B cell (primary cell): ENCODE results near the gene PNN. TPM values are rescaled to one million over a fixed set of nuclear protein-coding genes. Genes with fewer than 3 reads are reported as not detected.

Experiments used
- ATAC-seq: fragments of 200-7000 bp; cut with Tn5 transposase; one replicate; pipeline ENCODE4 v1.10.0; 2021; ENCODE audit warnings: low read depth, mild to moderate bottlenecking, moderate number of reproducible peaks, moderate library complexity
- CTCF ChIA-PET: fragments of 350-600 bp; sonication (Branson Sonifier 250); formaldehyde crosslinking; loops from one replicate; lab custom pipeline; 2021; ENCODE audit warnings: antibody characterized with exemption, inconsistent platforms; lab: Charles Lee
- POLR2A ChIA-PET: fragments of 350-600 bp; sonication (Branson Sonifier 250); formaldehyde crosslinking; loops from one replicate; lab custom pipeline; 2021; ENCODE audit warnings: antibody characterized with exemption; lab: Charles Lee
- DNase-seq: peaks from one replicate; pipeline ENCODE4 v3.0.0; 2013
- H2AFZ ChIP-seq: 2 replicates; pipeline ENCODE4 v1.6.1; 2012; ENCODE audit warnings: mild to moderate bottlenecking, low read depth, low read length; ENCODE audit not compliant: insufficient read depth, poor library complexity, severe bottlenecking
- H3K27ac ChIP-seq, 2 donors: 1 replicate in 1 of 2; 2 replicates in 1 of 2; pipeline ENCODE4 v1.5.1; 2012 to 2013; ENCODE audit warnings: low read length in 2 of 2, mild to moderate bottlenecking in 2 of 2, moderate library complexity in 1 of 2
- H3K27me3 ChIP-seq, 4 experiments: fragments of 200-600 bp in 1 of 4; sonication (generic) in 1 of 4; replicated peaks in 1 of 4; 1 replicate in 2 of 4; 2 replicates in 2 of 4; pipeline versions ENCODE4 v1.6.1 to v1.7.0; 2013 to 2016; ENCODE audit warnings: low read length in 3 of 4, mild to moderate bottlenecking in 2 of 4, mixed read lengths in 1 of 4, moderate library complexity in 1 of 4; ENCODE audit not compliant: insufficient read depth in 4 of 4, control insufficient read depth in 3 of 4; ENCODE audit errors: control extremely low read depth in 1 of 4
- H3K36me3 ChIP-seq, 2 experiments: replicated peaks in 1 of 2; 1 replicate in 1 of 2; 2 replicates in 1 of 2; pipeline versions ENCODE4 v1.6.1 to v1.7.1; 2013; ENCODE audit warnings: low read length in 1 of 2; ENCODE audit not compliant: insufficient read depth in 2 of 2, control insufficient read depth in 1 of 2; ENCODE audit errors: control extremely low read depth in 1 of 2, extremely low read depth in 1 of 2
- H3K4me1 ChIP-seq, 2 donors: fragments of 200-600 bp in 1 of 2; sonication (generic) in 1 of 2; 1 replicate in 1 of 2; 2 replicates in 1 of 2; pipeline versions ENCODE4 v1.5.1 to v1.6.1; 2013 to 2017; ENCODE audit warnings: low read length in 2 of 2; ENCODE audit not compliant: control insufficient read depth in 2 of 2, insufficient read depth in 2 of 2
- H3K4me2 ChIP-seq: replicated peaks from 2 replicates; pipeline ENCODE3; 2012; ENCODE audit warnings: mild to moderate bottlenecking, low read depth, low read length; ENCODE audit not compliant: poor library complexity, severe bottlenecking
- H3K4me3 ChIP-seq, 5 experiments: fragments of 200-600 bp in 1 of 5; sonication (generic) in 1 of 5; 1 replicate in 3 of 5; 2 replicates in 2 of 5; pipeline versions ENCODE4 v1.5.1 to v1.7.0; 2011 to 2016; ENCODE audit warnings: low read length in 4 of 5, mild to moderate bottlenecking in 4 of 5, low read depth in 2 of 5, control low read depth in 1 of 5, moderate library complexity in 1 of 5; ENCODE audit not compliant: insufficient read depth in 1 of 5; ENCODE audit errors: control extremely low read depth in 1 of 5, extremely low read depth in 1 of 5
- H3K79me2 ChIP-seq: fragments of 200-600 bp; sonication (generic); one replicate; pipeline ENCODE4 v1.6.0; 2016; ENCODE audit warnings: low read length; ENCODE audit not compliant: control insufficient read depth, insufficient read depth
- H3K9ac ChIP-seq: fragments of 200-600 bp; sonication (generic); 2 replicates; pipeline ENCODE4 v1.6.1; 2017; ENCODE audit warnings: mild to moderate bottlenecking, low read length, moderate library complexity
- H3K9me3 ChIP-seq, 3 donors: one replicate each; pipeline versions ENCODE4 v1.6.1 to v1.7.1; 2013; ENCODE audit warnings: low read length in 2 of 3; ENCODE audit not compliant: control insufficient read depth in 2 of 3, insufficient read depth in 1 of 3; ENCODE audit errors: control extremely low read depth in 1 of 3
- H4K20me1 ChIP-seq: 2 replicates; pipeline ENCODE4 v1.6.0; 2012; ENCODE audit warnings: mild to moderate bottlenecking, low read length; ENCODE audit not compliant: insufficient read depth, control insufficient read depth, poor library complexity, severe bottlenecking
- H3K27ac Mint-ChIP-seq: one replicate; pipeline ENCODE4 v1.8.0; 2021; ENCODE audit warnings: mixed read lengths
- H3K27me3 Mint-ChIP-seq: one replicate; pipeline ENCODE4 v1.8.0; 2021; ENCODE audit warnings: mixed read lengths
- H3K4me1 Mint-ChIP-seq: one replicate; pipeline ENCODE4 v1.8.0; 2021; ENCODE audit warnings: mixed read lengths
- H3K4me3 Mint-ChIP-seq: one replicate; pipeline ENCODE4 v1.8.0; 2021; ENCODE audit warnings: mixed read lengths
- H3K9me3 Mint-ChIP-seq: one replicate; pipeline ENCODE4 v1.8.0; 2022; ENCODE audit warnings: mixed read lengths; ENCODE audit not compliant: insufficient read depth
- CTCF ChIP-seq: fragments of 200-600 bp; IDR thresholded peaks from one replicate; pipeline ENCODE4 v1.8.0; 2022; ENCODE audit warnings: antibody characterized with exemption, mild to moderate bottlenecking
- EZH2 ChIP-seq: IDR thresholded peaks from 2 replicates; pipeline ENCODE4 v1.6.1; 2012; ENCODE audit warnings: borderline replicate concordance, low read depth, mild to moderate bottlenecking, moderate library complexity, low read length; ENCODE audit not compliant: insufficient read depth, poor library complexity, severe bottlenecking
- WGBS: methylation state at CpG from one replicate; pipeline ENCODE4 v1.1.5; 2013; ENCODE audit warnings: missing lambda C conversion rate; ENCODE audit not compliant: insufficient coverage; 5-methylcytosine and 5-hydroxymethylcytosine counted together
- intact Hi-C: fragments of 100-400 bp; cut with micrococcal nuclease; formaldehyde crosslinking; loops from one replicate; pipeline ENCODE4 v1.10.0; 2022
- polyA plus RNA-seq: library from polyadenylated mRNA; depleted of rRNA; stranded (reverse); fragments of >200 nt; gene quantifications from 2 replicates; pipeline ENCODE4 v1.2.3, GENCODE V29; 2012
- total RNA-seq, 2 donors: library from RNA; stranded (reverse); fragments of 120-200 nt in 1 of 2; gene quantifications; 1 replicate in 1 of 2; 2 replicates in 1 of 2; pipeline versions ENCODE4 v1.2.3 to v1.2.4, GENCODE V29; 2013 to 2022

The PNN gene
- total and polyA plus RNA-seq, 2 donors (not counting 1 experiment from before 2014, with no cell fraction given) = 49.7 to 134 TPM

GRCh38 chr14:39138440-39138839 is 36.6 kb upstream of the PNN start:
- ChIA-PET POLR2A (no interaction called here), CTCF (no interaction called here)
- TF ChIP-seq EZH2 (no peak), CTCF (no peak)
- H3K4me2 ChIP-seq = no peak overlapping the region
- Mint-ChIP-seq H3K9me3 (peaks cover 2% of the 10 kb centered on the region), H3K4me1 (peaks cover 12% of the 10 kb centered on the region), H3K4me3 (no peak overlapping the region), H3K27me3 (no peaks in the 10 kb centered on the region), H3K27ac (no peak overlapping the region)
- WGBS = no CpG with 5 or more reads among the region's 1 CpG
- DNase-seq = no peak
- H3K9me3 ChIP-seq = peaks cover 0 to 10% (median 5%) of the 10 kb centered on the region in 3 donors
- no peaks in the 10 kb centered on the region for H3K79me2 ChIP-seq
- H4K20me1 ChIP-seq = no peaks in the 10 kb centered on the region
- ATAC-seq = no peak
- peaks cover 7 to 9% of the 10 kb centered on the region in 2 donors for H3K4me1 ChIP-seq
- intact Hi-C loops = no loop called here
- no peaks in the 10 kb centered on the region for H3K27me3 ChIP-seq
- no peak overlapping the region for H2AFZ ChIP-seq
- H3K36me3 ChIP-seq = peaks cover 3 to 33% of the 10 kb centered on the region in 2 experiments
- no peak overlapping the region for H3K4me3 ChIP-seq
- H3K27ac ChIP-seq = no peak overlapping the region
- H3K9ac ChIP-seq = no peak overlapping the region

GRCh38 chr14:39140170-39140569 is 34.9 kb upstream of the PNN start:
- H3K4me1 Mint-ChIP-seq = peaks cover 12% of the 10 kb centered on the region
- intact Hi-C loops = no loop called here

More at GRCh38 chr14:39140170-39140569, 34.9 kb upstream of the PNN start:
- no peak overlapping the region for H3K27ac ChIP-seq
- peaks cover 0 to 24% of the 10 kb centered on the region in 2 experiments for H3K36me3 ChIP-seq
- no peak overlapping the region for H3K4me2 ChIP-seq
- no peaks in the 10 kb centered on the region for H3K27me3 Mint-ChIP-seq
- no peak overlapping the region for H3K9ac ChIP-seq
- WGBS = 81% methylated on average over 3 of the region's 3 CpGs
- no peak for ATAC-seq
- no peak overlapping the region for H3K27ac Mint-ChIP-seq
- no peak for TF ChIP-seq EZH2
- TF ChIP-seq CTCF = no peak
- H3K9me3 ChIP-seq = peaks cover 0 to 12% (median 5%) of the 10 kb centered on the region in 3 donors
- H3K9me3 Mint-ChIP-seq = peaks cover 2% of the 10 kb centered on the region
- no peaks in the 10 kb centered on the region for H4K20me1 ChIP-seq
- H3K79me2 ChIP-seq = no peaks in the 10 kb centered on the region
- H2AFZ ChIP-seq = no peak overlapping the region
- POLR2A ChIA-PET = no interaction called here
- no peak overlapping the region for H3K4me3 Mint-ChIP-seq
- no peak for DNase-seq
- CTCF ChIA-PET = no interaction called here
- H3K27me3 ChIP-seq = no peaks in the 10 kb centered on the region
- H3K4me1 ChIP-seq = peaks cover 7 to 9% of the 10 kb centered on the region in 2 donors
- no peak overlapping the region for H3K4me3 ChIP-seq
